DMS153 (cell line): Measurements from ENCODE around the gene RCHY1.
"Not testable (repeated sequence)": the region's sequence is repeated elsewhere in the genome, so short reads cannot be mapped to it uniquely, and the experiment has no call there.

Source experiments
- DNase-seq: peaks from one replicate; lab custom pipeline; 2025; lab: John Stamatoyannopoulos, UW

The RCHY1 gene

DNA sequence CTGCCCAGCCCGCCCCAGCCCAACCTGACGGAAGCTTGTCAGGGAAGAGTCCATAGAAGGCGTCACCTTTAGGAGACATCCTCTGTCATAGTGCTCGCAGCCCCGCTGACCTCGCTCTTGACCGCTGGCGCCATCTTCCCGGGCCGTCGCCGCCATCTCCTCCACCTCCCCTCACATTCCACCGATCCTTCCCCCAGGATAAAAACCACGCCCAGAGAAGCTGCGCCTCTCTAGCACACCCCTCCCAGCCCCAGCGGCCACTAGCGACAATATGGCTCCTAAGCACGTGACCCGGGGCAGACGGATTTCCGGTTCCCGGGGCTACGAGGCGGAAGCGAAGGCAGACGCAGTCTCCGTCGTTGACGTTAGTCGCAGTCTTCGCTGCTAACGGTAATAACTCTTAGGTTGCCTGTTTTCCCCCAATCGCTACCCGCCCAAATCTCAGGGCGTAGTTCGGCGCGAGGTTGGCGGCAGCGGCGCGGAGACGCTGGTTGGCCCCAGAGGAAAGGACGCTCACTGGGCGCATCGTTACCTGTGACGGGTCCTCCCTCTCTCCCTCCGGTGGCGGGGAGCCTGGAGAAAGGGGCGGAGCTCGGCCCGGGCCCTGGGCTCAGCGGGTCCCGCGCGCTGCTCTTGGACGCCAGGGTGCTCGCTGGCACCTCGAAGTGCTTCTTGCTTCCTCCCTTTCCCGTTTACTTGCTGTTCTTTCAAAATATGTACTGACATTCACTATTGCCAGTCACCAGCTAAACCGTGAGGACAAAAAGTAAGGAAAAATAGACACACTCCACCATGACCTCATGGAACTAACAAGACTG, at the start of gene RCHY1, which contains the start of gene THAP6:
TSS of gene RCHY1 (minus strand) at position 273 of the 818 bp plus-strand sequence. CDS start at position 156, 117 bp downstream.
TSS of gene THAP6 (plus strand) at position 343 of the 818 bp plus-strand sequence. CDS start 980 bp downstream, outside the sequence.
- peak; percentile 96 for DNase-seq

- no peak for DNase-seq
Observed at GRCh38 chr4:75561789-75562188, 47.6 kb upstream of the RCHY1 start.

- DNase-seq = no peak
Observed at GRCh38 chr4:75557696-75558095, 43.5 kb upstream of the RCHY1 start.

GRCh38 chr4:75555294-75556164, 41.3 kb upstream of the RCHY1 start, which contains the start of gene ODAPH:
ODAPH (plus strand) TSS chr4:75556066; CDS start chr4:75556083, 17 bp downstream.
- no peak for DNase-seq

DNA sequence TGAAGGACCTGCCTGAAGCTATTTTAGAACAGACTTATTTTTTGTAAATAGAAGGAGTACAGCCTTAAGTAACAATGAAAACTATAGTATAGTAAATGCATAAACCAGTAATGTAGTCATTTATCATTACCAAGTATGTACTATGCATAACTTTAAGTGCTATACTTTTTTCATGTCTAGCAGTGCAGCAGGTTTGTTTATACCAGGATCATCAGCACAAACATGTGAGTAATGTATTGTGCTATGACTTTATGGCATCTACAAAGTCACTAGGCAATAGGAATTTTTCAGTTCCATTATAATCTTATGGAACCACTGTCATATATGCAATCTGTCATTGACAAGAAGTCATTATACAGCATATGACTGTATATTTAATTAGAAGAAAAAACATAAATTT, 38.2 kb upstream of the RCHY1 start:
- no peak for DNase-seq

GRCh38 chr4:75549019-75549418, 34.8 kb upstream of the RCHY1 start:
- DNase-seq = no peak

GRCh38 chr4:75547647-75548387, 33.6 kb upstream of the RCHY1 start:
- DNase-seq = no peak

DNA sequence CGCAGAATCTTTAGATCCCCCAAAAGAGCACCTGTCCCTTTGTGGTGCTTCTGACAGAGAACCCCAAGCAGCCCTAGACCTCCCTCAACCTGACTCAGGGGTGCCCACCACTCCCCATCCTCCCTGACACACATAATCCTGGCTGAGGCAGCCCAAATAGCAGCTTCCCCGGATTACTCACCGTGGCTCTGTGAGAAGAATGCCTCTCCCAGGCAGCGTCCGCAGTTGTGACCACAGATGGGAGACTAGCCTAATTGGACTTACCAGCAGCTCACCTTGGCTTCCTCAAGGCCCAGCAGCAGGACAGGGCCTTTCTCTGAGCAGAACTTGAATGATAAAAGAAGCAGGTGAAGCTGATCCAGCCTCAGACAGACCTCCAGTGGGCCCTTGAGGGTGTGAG, 31.3 kb upstream of the RCHY1 start:
- DNase-seq = no peak

GRCh38 chr4:75544870-75545269, 30.7 kb upstream of the RCHY1 start:
- DNase-seq = no peak

DNA sequence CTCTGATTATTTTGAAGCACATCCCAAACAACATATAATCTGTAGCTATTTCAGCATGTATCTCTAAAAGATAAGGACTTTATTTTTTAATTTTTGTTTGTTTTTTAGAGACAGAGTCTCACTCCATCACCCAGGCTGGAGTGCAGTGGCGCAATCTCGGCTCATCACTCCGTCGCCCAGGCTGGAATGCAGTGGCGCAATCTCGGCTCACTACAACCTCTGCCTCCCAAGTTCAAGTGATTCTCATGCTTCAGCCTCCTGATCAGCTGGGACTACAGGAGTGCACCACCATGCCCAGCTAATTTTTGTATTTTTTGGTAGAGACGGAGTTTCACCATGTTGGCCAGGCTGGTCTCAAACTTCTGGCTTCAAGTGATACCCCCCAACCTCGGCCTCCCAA, 30.0 kb upstream of the RCHY1 start:
- not testable (repeated sequence) for DNase-seq

GRCh38 chr4:75542824-75543223, 28.6 kb upstream of the RCHY1 start:
- no peak for DNase-seq

- not testable (repeated sequence) for DNase-seq
Observed at GRCh38 chr4:75537308-75537707, 23.1 kb upstream of the RCHY1 start.

DNA sequence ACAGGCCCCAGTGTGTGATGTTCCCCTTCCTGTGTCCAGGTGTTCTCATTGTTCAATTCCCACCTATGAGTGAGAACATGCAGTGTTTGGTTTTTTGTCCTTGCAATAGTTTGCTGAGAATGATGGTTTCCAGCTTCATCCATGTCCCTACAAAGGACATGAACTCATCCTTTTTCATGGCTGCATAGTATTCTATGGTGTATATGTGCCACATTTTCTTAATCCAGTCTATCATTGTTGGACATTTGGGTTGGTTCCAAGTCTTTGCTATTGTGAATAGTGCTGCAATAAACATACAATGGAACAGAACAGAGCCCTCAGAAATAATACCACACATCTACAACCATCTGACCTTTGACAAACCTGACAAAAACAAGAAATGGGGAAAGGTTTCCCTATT, 19.7 kb upstream of the RCHY1 start:
- DNase-seq = not testable (repeated sequence)

GRCh38 chr4:75533339-75533887, 19.2 kb upstream of the RCHY1 start:
- DNase-seq = not testable (repeated sequence)

GRCh38 chr4:75531536-75532143, 17.4 kb upstream of the RCHY1 start:
- DNase-seq = not testable (repeated sequence)

DNA sequence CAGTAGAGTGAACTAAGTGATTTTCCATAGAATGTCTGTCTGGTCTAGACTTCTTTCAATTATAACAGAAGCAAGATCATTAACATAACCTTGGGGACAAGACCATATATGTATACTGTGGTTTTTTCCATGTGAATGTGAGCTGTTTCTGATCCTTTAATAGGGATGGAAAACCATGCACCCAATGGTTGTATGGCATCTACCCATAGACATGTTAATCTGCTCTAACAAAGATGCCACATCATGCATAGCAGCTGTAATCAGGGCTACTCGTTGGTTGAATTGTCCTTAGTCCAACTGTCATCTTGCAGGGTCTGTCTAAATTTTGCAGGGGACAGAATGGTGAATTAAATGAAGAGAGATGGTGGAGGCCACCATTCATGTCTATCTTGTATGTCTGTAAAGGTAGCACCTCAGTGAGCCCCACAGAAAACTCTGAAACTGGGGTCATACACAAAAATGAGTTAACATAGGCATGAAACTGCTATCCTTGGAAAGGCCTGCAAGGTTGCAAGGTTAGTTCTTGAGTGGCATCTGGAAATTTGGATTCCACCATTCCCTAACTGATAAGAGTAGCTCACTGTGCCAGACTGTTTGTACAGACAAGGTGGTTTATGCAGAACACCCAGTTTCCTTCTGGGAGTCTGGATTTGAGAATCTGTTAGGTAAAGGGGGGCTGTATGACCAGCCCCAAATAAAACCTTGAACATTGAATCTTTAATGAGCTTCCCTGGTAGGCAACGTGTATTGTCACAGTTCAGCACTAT, 16.5 kb upstream of the RCHY1 start:
- no peak for DNase-seq

DNA sequence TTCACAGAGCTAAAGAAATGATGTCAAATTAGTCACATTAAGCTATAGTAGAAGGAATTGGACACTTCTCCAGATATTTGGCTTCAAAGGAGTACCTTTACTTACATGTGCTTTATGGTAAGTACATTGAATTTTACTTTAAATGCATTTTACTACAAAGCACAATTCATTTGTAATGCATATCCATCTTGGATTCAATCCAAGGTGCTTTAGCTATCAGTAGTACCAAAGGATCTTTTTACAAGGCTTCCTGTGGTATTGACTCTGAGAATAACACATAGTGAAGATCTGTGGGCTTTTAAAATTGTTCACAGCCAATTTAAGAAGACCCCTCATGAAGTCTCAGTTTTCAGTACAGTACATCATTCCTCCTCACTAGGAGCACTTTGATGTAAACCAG, 13.3 kb upstream of the RCHY1 start:
- DNase-seq = no peak

GRCh38 chr4:75525910-75526309, 11.7 kb upstream of the RCHY1 start:
- no peak for DNase-seq

GRCh38 chr4:75525086-75525485, 10.9 kb upstream of the RCHY1 start:
- no peak for DNase-seq

DNA sequence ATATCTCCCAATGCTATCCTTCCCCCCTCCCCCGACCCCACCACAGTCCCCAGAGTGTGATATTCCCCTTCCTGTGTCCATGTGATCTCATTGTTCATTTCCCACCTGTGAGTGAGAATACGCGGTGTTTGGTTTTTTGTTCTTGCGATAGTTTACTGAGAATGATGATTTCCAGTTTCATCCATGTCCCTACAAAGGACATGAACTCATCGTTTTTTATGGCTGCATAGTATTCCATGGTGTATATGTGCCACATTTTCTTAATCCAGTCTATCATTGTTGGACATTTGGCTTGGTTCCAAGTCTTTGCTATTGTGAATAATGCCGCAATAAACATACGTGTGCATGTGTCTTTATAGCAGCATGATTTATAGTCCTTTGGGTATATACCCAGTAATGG, 5.2 kb upstream of the RCHY1 start:
- not testable (repeated sequence) for DNase-seq
